Measurements from ENCODE around the gene CD36.

GRCh38 chr7:80659120-80660055, 20.9 kb downstream of the CD36 start:
- TF ChIP-seq CTCF (IDR thresholded peaks at IDR 0.05; ENCODE audit: poor library complexity, severe bottlenecking), result peak; percentile 71
- peak; percentile 67 for TF ChIP-seq SMC3 (conservative IDR thresholded peaks at IDR 0.05; ENCODE audit: poor library complexity)
- TF ChIP-seq RAD21 (conservative IDR thresholded peaks at IDR 0.05), result peak; percentile 66
- TF ChIP-seq EZH2 (IDR thresholded peaks at IDR 0.05; ENCODE audit: borderline replicate concordance, insufficient read depth, low read length, poor library complexity, severe bottlenecking), result no peak
